ENCODE measurements around the gene FBL.
"Not testable (repeated sequence)": the region's sequence is repeated elsewhere in the genome, so short reads cannot be mapped to it uniquely, and the experiment has no call there.

FBL gene

GRCh38 chr19:39845933-39846677, at the start of gene FBL:
FBL (minus strand) TSS chr19:39846379; CDS start chr19:39846300, 79 bp downstream.
- peak; percentile 86 for DNase-seq

DNA sequence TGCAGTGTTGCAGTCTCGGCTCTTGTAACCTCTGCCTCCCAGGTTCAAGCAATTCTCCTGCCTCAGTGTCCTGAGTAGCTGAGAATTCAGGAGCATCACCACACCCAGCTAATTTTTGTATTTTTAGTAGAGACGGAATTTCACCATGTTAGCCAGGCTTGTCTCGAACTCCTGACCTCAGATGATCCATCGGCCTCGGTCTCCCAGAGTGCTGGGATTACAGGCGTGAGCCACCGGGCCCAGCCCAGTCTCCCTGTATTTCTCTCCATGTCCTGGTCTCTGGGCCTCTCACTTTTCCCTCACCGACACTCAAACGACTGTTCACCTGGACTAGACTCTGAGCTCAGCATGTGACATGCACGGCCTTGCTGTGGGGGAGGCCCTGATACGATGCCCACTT, 48.9 kb upstream of the FBL start:
- DNase-seq: not testable (repeated sequence)

DNA sequence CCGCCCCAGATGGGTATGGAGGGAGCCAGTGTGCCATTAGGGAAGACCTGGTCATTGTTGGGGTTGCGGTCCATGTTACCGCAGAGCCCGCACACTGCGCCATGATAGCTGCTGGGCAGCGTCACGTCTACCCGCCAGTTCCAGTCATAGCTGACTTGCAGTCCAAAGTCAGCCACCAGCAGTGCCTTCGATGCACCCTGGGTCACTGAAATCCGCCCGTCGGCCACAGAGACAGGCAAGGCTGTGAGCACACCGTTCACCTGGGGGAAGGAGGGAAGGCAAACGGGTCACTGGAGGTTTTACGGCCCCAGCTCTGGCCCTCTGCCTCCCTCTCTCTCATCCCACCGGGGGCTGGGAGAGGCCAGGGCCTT, 48.0 kb upstream of the FBL start:
- DNase-seq: not testable (repeated sequence)

DNA sequence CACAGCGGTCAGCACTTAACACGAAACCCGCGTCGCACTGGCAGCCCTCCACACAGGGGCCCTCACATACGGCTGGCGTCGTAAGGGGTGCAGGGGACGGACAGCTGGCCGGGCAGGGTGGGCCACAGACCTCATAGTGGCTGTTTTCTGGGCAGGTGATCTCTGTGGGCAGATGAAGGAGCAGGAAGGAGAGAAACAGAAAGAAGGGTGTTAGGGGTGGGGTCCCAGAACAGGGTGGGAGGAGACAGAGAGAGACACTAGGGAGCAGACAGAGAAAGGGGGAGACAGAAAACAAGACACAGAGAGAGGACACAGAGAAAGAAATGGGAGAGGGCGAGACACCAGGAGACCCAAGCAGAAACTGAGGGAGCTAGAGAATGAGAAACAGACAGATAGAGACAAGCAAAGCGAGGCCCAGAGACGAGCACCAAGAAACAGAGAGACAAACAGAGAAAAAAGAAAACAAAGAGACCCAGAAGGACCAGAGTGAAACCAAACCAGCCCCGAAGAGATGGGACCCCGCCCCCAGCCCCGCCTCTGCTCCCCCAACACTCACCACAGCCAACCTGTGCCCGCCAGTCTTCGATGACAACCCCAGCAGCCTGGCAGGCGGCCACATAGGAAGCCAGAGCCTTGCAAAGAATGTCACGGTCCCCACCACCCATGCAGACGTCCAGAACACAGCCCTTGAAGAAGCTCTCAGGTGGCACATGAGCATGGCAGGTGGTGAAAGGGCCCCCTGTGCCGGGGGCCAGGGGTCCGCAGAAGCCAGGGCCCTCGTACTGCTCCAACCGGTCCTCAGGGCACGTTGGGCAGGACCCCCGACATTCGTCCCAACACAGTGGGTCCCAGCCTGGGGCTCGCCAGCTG, 47.4 kb upstream of the FBL start:
- not testable (repeated sequence) for DNase-seq

DNA sequence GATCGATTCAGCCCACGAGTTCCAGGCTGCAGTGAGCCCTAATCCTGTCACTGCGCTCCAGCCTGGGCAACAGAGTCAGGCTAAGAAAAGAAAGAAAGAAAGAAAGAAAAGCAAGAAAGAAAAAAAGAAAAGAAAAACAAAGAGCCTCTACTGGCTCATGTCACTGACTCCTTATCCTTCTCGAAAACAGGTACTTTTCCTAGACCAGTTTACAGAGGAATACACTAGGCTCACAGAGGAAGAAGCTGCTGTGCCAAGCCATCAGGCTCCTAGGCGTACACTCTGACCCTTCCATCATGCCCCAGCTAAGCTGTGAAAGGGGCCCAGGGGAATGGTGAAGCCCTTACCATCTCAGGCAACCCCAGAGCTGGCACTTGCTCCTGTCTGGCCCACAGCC, 46.3 kb upstream of the FBL start:
- not testable (repeated sequence) for DNase-seq

DNA sequence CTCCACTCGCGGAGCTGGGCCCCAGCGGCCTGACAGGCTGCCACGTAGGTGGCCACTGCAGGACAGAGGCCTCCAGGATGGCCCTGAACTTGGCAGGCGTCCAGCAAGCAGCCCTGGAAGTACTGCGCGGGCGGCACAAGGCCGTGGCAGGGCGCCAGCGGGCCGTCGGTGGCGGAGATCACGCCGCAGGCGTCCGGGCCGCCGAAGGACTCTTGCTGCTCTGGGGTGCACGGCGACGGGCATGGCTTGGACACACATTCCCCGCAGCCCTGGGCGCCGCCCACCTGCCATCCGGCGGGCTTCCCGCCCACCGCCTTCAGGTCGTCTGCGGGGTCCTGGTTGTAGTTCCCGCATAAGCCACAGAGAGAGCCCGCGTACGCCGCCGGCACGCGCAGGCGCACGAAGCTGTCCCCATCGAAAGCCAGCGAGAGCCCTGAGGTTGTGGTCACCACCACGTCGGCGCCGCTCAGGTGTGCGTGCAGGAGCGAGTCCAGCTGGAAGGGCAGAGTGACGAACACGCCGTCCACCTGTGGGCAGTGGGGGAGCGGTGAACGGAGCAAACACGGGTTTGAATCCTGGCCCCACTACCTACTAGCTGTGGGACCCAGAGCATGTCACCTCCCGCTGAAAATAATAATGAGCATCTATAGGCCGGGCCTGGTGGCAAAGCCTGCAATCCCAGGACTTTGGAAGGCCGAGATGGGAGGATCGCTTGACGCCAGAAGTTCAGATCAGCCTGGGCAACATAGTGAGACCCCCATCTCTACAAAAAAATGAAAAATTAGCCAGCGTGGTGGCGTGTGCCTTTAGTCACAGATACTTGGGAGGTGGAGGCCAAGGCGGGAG, 45.7 kb upstream of the FBL start:
- DNase-seq: not testable (repeated sequence)

- no peak for DNase-seq
Measured at GRCh38 chr19:39890755-39891551, 44.8 kb upstream of the FBL start.

GRCh38 chr19:39889872-39890754, 43.9 kb upstream of the FBL start:
- DNase-seq: not testable (repeated sequence)

DNA sequence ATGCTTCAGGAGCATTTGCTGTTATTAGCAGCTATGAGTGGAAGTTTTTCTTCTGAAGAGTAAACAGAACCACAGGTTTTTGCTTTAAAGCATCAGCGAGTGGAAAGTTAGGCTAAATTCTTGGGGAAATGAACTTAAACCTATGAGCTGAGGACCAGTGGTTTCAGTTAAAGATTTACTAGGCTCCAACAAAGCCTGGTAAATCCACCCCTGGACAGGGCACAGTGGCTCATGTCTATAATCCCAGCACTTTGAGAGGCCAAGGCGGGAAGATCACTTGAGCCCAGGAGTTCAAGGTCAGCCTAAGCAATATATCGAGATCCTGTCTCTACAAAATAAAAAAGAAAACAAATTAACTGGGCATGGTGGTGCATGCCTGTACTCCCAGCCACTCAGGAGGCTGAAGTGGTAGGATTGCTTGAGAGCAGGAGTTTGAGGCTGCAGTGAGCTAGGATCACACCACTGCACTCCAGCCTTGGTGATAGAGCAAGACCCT, 41.3 kb upstream of the FBL start:
- not testable (repeated sequence) for DNase-seq

- DNase-seq: not testable (repeated sequence)
Measured at GRCh38 chr19:39885821-39886554, 39.8 kb upstream of the FBL start.

DNA sequence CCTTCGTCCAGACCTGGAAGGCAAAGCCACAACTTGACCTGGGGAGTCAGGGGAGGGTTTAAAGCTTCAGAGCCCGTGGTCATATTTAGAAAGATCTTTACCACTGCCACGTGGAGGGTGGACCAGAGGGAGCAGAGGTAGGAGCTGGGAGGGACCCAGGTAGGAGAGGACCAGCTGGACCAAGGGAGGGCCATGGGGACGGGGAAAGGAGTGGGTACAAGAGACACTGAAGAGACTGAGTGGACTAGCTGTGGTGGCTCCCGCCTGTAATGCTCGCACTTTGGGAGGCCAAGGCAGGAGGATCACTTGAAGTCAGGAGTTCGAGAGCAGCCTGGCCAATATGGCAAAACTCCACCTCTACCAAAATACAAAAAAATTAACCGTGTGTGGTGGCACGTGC, 38.5 kb upstream of the FBL start:
- DNase-seq: not testable (repeated sequence)

DNA sequence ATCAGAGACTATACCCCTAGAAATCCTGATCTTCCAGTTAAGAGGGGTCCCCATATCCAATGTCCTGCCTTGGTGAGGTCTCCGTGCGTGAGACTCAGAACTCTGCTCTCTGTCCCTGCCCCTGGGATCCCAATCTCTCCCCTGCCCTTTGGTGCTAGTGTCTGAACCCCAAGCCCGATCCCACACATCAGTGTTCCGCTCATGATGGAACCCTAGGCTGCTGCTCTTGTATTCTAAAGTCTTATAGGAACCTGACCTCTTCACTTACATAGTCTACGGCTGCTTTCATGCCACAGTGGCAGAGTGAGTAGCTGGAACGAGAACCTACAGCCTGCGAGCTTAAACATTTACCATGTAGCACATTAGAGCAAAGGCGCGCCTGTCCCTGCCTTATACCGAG, 36.5 kb upstream of the FBL start:
- not testable (repeated sequence) for DNase-seq

DNA sequence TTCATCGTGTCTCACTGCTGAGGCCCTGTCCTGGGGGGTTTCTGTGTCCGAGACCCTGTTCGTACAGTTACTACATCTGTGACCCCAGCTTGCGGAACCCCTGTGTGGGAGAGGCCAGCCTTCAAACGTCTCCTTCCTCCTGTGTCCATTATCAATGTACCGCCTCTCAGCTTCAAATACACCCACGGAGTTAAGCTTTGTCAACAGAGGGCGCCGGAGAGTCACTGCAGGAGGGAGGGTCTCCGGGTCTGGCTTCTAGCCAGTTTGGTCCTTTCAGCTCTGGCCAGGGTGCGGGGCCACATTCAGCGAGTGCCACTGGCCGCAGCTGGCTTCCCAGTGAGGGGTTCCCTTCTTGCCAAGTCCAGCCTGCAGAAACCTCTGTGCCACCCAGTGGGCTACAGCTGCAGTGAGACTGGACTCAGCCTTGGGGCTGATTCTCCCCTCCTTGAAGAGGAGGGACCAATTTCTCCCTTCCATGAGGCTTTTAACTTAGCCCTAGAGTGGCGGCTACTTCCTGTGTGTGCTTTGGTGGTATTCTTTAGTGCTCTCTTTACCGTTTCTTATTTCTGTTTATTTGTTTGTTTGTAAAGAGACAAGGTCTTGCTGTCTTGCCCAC, 35.4 kb upstream of the FBL start:
- DNase-seq: not testable (repeated sequence)

DNA sequence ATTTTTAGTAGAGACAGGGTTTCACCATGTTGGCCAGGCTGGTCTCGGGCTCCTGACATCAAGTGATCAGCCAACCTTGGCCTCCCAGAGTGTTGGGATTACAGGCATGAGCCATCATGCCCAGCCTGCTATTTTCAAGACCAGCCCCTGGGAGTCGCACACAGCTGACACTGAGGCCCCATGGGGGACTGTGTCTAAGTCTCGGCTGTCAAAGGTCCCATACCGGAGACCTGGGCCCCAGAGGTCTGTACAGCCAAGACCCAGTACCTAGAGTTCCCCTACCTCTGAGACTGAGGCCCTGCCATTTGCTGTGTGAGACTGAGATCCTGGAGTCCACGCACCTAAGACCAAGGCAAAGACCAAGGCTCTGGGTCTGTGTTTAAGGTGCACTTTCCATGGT, 34.1 kb upstream of the FBL start:
- not testable (repeated sequence) for DNase-seq

- DNase-seq: not testable (repeated sequence)
Measured at GRCh38 chr19:39879796-39880195, 33.6 kb upstream of the FBL start.

DNA sequence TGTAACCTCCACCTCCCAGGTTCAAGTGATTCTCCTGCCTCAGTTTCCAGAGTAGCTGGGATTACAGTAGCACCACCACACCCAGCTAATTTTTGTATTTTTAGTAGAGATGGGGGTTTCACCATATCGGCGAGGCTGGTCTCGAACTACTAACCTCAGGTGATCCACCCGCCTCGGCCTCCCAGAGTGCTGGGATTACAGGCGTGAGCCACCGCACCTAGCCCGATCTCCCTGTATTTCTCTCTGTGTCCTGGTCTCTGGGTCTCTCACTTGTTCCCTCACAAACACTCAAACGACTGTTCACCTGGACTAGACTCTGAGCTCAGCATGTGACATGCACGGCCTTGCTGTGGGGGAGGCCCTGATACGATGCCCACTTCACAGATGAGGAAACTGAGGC, 32.7 kb upstream of the FBL start:
- DNase-seq: not testable (repeated sequence)

DNA sequence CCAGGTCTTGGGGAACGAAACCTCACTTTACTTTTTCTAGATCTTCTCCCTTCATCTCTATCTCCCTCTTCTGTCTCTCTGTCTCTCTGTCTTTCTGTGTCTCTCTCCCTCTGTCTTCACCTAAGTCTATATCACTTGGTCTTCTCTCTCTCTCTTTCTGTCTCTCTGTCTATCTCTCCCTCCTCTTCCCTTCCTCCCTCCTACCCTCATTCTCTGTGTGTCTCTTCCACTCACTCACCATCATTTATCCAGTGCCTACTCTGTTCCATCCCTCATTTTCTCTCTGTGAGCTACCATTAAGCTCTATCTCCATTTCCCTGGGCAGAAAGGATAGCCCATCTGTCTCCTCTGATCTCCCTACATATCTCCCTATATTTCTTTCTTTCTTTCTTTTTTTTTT, 32.2 kb upstream of the FBL start:
- DNase-seq: no peak

- not testable (repeated sequence) for DNase-seq
Measured at GRCh38 chr19:39877982-39878381, 31.8 kb upstream of the FBL start.

GRCh38 chr19:39877488-39877887, 31.3 kb upstream of the FBL start:
- DNase-seq: not testable (repeated sequence)

DNA sequence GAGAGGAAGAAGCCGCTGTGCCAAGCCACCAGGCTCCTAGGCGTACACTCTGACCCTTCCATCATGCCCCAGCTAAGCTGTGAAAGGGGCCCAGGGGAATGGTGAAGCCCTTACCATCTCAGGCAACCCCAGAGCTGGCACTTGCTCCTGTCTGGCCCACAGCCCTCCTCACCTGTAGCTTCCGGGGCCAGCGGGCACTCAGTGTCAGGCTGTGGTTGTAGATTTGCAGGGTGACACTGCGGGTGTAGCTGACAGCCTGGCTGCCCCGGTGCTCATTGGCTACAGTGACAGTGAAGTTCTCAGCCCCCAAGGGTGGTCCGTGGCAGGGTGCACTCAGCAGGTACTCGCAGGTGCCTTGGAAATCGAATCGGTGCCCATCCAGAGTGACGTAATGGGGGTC, 30.3 kb upstream of the FBL start:
- DNase-seq: not testable (repeated sequence)
